NB4 (cell line): ENCODE data around the gene PLA2G4A.

Experiments used
- POLR2A ChIP-seq: IDR thresholded peaks from 2 replicates; pipeline ENCODE4 v1.6.1; 2011; ENCODE audit warnings: mild to moderate bottlenecking; ENCODE audit not compliant: insufficient read length; ENCODE audit errors: extremely low read depth
- TF ChIP-seq, protein P1 (sequence below): IDR thresholded peaks from one replicate; pipeline ENCODE4 v1.5.1; 2012; ENCODE audit warnings: low read depth, low read length
- TF ChIP-seq, protein P2 (sequence below): IDR thresholded peaks from 2 replicates; pipeline ENCODE4 v1.6.1; 2011; ENCODE audit warnings: low read depth, low read length

DNA sequence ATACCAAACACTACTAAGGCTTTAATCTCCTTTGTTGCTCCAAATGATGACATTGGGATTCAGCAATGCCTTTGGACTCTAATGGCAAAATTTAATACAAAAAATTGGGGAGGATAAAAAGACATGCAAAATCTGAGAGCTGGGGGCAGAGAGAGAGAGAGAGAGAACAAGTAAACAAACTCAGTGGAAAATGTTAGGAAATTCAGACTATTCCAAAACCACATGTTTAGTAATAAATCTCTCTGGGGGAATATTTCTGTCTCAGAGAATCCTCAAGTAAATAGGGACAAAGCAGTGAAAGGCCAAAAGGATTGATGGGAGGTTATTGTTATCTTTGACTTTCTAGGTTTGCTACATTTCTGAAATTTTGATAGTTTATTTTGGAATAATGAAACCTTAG, 65.7 kb downstream of the PLA2G4A start:
- TF ChIP-seq, protein P1, sequence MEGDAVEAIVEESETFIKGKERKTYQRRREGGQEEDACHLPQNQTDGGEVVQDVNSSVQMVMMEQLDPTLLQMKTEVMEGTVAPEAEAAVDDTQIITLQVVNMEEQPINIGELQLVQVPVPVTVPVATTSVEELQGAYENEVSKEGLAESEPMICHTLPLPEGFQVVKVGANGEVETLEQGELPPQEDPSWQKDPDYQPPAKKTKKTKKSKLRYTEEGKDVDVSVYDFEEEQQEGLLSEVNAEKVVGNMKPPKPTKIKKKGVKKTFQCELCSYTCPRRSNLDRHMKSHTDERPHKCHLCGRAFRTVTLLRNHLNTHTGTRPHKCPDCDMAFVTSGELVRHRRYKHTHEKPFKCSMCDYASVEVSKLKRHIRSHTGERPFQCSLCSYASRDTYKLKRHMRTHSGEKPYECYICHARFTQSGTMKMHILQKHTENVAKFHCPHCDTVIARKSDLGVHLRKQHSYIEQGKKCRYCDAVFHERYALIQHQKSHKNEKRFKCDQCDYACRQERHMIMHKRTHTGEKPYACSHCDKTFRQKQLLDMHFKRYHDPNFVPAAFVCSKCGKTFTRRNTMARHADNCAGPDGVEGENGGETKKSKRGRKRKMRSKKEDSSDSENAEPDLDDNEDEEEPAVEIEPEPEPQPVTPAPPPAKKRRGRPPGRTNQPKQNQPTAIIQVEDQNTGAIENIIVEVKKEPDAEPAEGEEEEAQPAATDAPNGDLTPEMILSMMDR: no peak
- TF ChIP-seq POLR2A: no peak
- TF ChIP-seq, protein P2, sequence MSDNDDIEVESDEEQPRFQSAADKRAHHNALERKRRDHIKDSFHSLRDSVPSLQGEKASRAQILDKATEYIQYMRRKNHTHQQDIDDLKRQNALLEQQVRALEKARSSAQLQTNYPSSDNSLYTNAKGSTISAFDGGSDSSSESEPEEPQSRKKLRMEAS: no peak
